Fibroblast of mammary gland (primary cell): Measurements from ENCODE around the gene CFAP61.

Source experiments
- DNase-seq: peaks from one replicate; pipeline ENCODE4 v3.0.0-alpha.2; 2010; ENCODE audit warnings: low read depth
- H3K4me3 ChIP-seq: 2 replicates; pipeline ENCODE4 v1.5.1; 2011; ENCODE audit warnings: low read depth, mild to moderate bottlenecking, low read length, moderate library complexity; ENCODE audit not compliant: control insufficient read depth
- TF ChIP-seq, protein P1 (sequence below): conservative IDR thresholded peaks from 2 replicates; pipeline ENCODE4 v1.5.1; 2011; ENCODE audit warnings: low read depth, low read length, inconsistent platforms; ENCODE audit not compliant: control insufficient read depth, insufficient read depth

The CFAP61 gene

GRCh38 chr20:20134941-20135575 is 82.7 kb downstream of the CFAP61 start:
- no peak for DNase-seq

GRCh38 chr20:20136313-20136712 is 84.0 kb downstream of the CFAP61 start:
- DNase-seq: no peak
- no peak overlapping the region for H3K4me3 ChIP-seq

More at GRCh38 chr20:20134941-20135575, 82.7 kb downstream of the CFAP61 start:
- TF ChIP-seq, protein P1, sequence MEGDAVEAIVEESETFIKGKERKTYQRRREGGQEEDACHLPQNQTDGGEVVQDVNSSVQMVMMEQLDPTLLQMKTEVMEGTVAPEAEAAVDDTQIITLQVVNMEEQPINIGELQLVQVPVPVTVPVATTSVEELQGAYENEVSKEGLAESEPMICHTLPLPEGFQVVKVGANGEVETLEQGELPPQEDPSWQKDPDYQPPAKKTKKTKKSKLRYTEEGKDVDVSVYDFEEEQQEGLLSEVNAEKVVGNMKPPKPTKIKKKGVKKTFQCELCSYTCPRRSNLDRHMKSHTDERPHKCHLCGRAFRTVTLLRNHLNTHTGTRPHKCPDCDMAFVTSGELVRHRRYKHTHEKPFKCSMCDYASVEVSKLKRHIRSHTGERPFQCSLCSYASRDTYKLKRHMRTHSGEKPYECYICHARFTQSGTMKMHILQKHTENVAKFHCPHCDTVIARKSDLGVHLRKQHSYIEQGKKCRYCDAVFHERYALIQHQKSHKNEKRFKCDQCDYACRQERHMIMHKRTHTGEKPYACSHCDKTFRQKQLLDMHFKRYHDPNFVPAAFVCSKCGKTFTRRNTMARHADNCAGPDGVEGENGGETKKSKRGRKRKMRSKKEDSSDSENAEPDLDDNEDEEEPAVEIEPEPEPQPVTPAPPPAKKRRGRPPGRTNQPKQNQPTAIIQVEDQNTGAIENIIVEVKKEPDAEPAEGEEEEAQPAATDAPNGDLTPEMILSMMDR: no peak
- no peak overlapping the region for H3K4me3 ChIP-seq

GRCh38 chr20:20137851-20138250 is 85.5 kb downstream of the CFAP61 start:
- TF ChIP-seq, protein P1: no peak
- DNase-seq: no peak
- H3K4me3 ChIP-seq: no peak overlapping the region

More at GRCh38 chr20:20136313-20136712, 84.0 kb downstream of the CFAP61 start:
- TF ChIP-seq, protein P1: no peak

DNA sequence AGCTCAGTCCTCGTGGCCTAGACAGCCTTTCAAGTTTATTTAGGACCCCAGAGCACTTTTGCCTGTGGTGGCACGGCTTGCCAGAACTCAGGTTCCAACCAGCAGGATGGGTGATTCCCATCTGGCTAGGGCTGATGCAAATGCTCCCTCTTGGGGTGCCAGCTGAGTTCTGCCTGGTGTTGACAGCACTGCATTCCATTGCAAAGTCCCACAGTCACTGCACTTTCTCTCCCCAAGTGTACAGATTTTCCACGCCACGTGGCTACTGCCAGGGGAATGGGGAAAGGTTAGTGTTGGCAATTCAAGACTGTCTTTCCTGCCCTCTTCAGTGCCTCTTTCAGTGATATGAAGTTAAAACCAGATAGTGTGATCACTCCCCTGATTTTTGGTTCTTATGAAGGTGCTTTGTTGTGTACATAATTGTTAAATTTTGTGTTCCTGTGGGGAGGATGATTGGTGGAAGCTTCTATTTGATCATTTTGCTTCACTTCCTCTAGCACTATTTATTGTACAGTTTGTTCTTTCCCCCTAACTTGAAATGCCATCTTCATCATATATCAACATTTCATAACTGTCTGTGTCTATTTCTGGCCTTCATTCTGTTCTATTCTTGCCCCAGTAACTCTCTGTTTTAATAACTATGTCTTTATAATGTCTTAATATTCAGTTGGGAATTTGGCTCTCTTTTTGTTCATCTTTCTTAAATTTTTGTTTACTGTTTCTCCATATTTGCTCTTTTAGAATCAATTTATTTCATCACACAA is 86.2 kb downstream of the CFAP61 start:
- DNase-seq: no peak

DNA sequence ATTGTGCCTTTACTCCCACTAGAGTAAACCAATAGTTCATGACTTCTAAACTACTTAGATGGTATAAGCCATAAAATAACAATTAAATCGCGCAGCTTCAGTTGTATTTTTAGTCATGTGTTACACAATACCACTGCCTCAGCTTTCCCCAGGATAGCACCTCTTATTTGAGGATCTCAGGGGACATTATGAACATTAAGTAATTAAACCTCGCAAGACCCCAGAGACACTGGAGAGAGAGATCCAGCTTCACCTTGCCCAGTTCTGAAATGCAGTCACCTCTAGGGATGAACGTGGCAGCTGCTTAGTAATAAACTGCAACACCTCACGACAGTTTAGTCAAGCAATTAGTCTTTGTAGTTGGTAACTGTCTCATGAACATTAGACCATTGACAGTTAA is 87.1 kb downstream of the CFAP61 start:
- TF ChIP-seq, protein P1: no peak
- H3K4me3 ChIP-seq: no peak overlapping the region
- DNase-seq: no peak

More for the DNA sequence above, 86.2 kb downstream of the CFAP61 start:
- no peak overlapping the region for H3K4me3 ChIP-seq
- TF ChIP-seq, protein P1: no peak

DNA sequence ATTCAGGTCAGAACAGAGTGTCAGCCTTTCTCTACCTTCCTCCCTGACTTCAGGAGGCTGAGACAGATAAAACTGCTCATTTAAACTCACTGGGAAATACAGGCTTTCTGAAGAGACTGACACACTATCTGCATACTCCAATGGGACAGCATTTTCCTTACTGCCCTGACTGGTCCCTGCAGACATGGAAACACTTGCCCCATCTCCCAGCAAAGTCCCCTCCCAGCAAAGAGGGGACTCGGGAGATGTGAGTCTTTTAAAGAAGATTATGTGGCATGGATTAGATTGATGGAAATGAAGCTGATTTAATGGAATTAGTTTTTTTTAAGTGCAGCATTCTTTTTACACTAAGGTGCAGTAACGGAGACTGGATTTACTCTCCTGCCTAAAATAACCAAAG is 90.8 kb downstream of the CFAP61 start:
- no peak for DNase-seq
- H3K4me3 ChIP-seq: no peak overlapping the region
- TF ChIP-seq, protein P1: no peak
